Activated naive CD4-positive, alpha-beta T cell treated with anti-CD3 and anti-CD28 coated beads, Interleukin-2, amount 50 U/mL, for 24 hours (primary cell): Measurements from ENCODE around the gene AMOT.

Source experiments
- H3K27ac Mint-ChIP-seq: one replicate; pipeline ENCODE4 v1.8.0; 2021; ENCODE audit warnings: mild to moderate bottlenecking, mixed read lengths
- H3K27me3 Mint-ChIP-seq: one replicate; pipeline ENCODE4 v1.8.0; 2021; ENCODE audit warnings: mixed read lengths
- H3K36me3 Mint-ChIP-seq: one replicate; pipeline ENCODE4 v1.8.0; 2021; ENCODE audit warnings: mixed read lengths
- H3K4me1 Mint-ChIP-seq: one replicate; pipeline ENCODE4 v1.8.0; 2021; ENCODE audit warnings: mixed read lengths
- H3K4me3 Mint-ChIP-seq: one replicate; pipeline ENCODE4 v1.8.0; 2021; ENCODE audit warnings: mild to moderate bottlenecking, mixed read lengths
- H3K9me3 Mint-ChIP-seq: one replicate; pipeline ENCODE4 v1.8.0; 2021; ENCODE audit warnings: mixed read lengths

The AMOT gene

DNA sequence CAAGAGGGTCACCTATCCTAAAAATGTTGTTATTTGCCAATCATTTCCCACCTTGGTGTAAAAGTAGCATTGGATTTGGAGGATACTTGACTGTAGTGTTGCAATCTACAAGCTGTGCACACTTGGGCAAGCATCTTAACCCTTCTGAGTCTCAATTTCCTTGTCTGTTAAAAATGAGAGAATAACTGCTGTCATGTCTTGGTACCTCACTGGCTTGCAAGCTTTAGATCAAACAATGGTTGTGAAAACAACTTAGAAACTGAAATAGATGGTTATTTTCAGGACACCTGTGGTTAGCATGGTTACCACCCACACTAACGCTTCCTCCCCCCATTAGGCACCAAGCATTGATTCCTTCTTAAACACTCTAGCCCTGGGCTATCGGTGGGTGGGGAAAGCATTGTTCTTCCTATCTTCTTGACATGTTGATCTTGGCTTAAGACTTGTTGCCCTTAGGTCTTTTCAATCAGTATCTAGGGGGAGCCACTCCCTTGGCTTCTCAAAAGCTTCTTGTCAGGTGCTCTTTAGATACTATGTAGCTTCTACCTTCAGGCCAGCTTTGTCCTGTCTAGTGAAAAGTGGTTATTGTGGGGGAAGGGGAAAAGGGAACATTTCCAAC lies 10.6 kb upstream of the AMOT start:
- Mint-ChIP-seq H3K9me3 (no peaks in the 10 kb centered on the region), H3K4me3 (no peak overlapping the region), H3K36me3 (no peaks in the 10 kb centered on the region)

DNA sequence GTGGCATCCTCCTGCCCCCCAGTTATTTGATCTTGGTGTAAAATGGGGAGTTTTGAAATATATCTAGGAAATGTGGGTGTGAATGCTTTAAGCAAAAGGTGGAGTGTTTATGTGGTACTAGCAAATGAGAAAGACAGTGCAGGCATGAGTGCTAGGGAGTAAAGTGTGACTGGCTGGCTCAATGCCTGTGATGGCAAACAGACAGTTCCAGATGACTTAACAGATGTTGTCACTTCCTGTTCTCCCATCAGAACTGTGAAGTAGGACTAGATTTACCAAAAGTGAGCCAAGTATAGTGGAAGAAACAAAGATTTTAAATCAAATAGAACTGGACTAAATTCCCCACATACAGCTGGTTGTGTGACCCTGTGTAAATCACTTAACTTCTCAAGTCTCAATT lies 8.4 kb upstream of the AMOT start:
- Mint-ChIP-seq H3K4me1 (peaks cover 6% of the 10 kb centered on the region), H3K36me3 (no peaks in the 10 kb centered on the region), H3K27ac (no peak overlapping the region)

More for the DNA sequence above, 10.6 kb upstream of the AMOT start:
- Mint-ChIP-seq H3K27me3 (no peaks in the 10 kb centered on the region), H3K4me1 (peaks cover 6% of the 10 kb centered on the region), H3K27ac (peak overlapping the region; percentile 17)

DNA sequence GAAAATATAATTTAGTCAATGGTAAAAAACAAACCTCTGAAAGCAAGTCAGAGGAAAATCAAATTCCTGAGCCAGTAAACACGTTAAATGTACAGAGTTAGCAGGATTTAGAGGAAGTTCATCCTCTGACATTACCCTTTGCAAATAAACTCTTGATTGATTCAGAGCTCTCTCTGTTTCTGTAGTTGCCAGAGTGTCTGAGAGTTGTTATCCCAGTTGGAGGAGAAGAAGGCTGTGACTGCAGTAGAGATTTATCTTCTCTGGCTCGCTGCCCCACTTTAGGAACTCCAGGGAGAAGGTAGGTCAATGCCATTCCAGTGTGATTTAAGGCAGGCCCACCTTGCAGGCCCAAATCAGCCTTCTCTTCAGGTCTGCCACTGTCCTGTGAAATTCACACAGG lies 6.2 kb upstream of the AMOT start:
- Mint-ChIP-seq H3K36me3 (no peaks in the 10 kb centered on the region), H3K4me1 (peaks cover 6% of the 10 kb centered on the region), H3K4me3 (no peak overlapping the region), H3K27me3 (no peaks in the 10 kb centered on the region), H3K27ac (no peak overlapping the region), H3K9me3 (no peaks in the 10 kb centered on the region)

More for the DNA sequence above, 8.4 kb upstream of the AMOT start:
- Mint-ChIP-seq H3K27me3 (no peaks in the 10 kb centered on the region), H3K9me3 (no peaks in the 10 kb centered on the region), H3K4me3 (no peak overlapping the region)

DNA sequence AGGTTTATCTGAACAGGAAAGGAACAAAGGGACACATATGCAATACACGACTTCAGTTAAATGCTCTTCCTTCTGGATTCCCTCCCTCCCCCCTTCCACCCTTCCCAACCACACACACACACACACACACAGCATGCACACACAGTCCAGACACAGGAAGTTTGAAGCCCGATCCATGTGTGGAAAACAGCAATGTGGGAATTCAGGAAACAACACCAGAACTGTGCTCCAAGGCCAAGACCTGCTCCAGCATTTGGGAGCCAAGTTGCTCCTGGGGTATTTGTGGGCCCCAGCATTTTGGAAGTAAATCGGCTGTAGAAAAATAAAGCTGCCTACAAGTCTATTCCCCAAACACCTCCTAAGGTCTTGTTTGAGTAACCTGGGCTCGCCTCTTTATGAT lies 5.6 kb upstream of the AMOT start:
- H3K27ac Mint-ChIP-seq = no peak overlapping the region
- peaks cover 1% of the 10 kb centered on the region for H3K4me1 Mint-ChIP-seq

DNA sequence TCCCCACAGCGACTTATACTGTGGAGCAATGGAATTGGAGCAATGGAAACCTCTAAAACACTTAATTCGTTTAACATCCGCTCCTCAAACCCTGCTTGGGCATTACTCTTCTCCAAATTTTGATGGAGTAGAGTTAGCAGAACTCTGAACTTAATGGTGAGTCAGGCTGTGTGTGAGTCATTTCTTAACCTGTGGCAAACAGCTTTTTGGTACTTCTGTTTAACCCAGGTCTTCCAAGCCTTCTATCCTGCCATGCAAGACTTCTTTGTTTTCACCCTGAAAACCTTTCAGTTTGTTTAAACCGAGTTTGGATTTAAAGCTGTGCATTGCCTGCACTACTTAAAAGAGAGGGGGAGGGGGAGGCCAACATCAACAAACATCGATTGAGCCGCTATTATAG lies 3.6 kb upstream of the AMOT start:
- no peaks in the 10 kb centered on the region for H3K36me3 Mint-ChIP-seq
- H3K27ac Mint-ChIP-seq = no peak overlapping the region
- no peak overlapping the region for H3K4me3 Mint-ChIP-seq
- H3K27me3 Mint-ChIP-seq = no peaks in the 10 kb centered on the region
- H3K9me3 Mint-ChIP-seq = no peaks in the 10 kb centered on the region
- peaks cover 7% of the 10 kb centered on the region for H3K4me1 Mint-ChIP-seq

More for the DNA sequence above, 5.6 kb upstream of the AMOT start:
- H3K27me3 Mint-ChIP-seq = no peaks in the 10 kb centered on the region
- no peaks in the 10 kb centered on the region for H3K9me3 Mint-ChIP-seq
- no peaks in the 10 kb centered on the region for H3K36me3 Mint-ChIP-seq
- H3K4me3 Mint-ChIP-seq = no peak overlapping the region

DNA sequence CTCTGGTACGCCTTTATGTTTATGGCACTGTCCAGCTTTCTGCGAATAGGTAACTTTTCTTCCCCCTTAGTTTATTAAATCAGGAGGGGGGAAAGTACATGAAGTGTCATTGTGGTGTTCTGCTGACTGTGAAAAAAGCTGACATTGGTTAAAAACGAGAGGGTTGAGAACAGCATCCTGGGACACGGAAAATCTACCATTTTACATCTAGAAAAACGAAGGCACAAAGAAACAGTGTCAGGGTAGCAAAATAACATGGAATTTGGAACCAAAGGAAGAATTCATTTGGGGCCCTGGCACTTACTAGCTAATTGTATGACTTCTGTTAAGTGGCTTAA lies 1.2 kb upstream of the AMOT start:
- H3K27ac Mint-ChIP-seq = no peak overlapping the region
- peaks cover 7% of the 10 kb centered on the region for H3K4me1 Mint-ChIP-seq
- H3K9me3 Mint-ChIP-seq = no peaks in the 10 kb centered on the region
- peak overlapping the region; percentile 72 for H3K4me3 Mint-ChIP-seq
- no peaks in the 10 kb centered on the region for H3K36me3 Mint-ChIP-seq
- no peaks in the 10 kb centered on the region for H3K27me3 Mint-ChIP-seq

DNA sequence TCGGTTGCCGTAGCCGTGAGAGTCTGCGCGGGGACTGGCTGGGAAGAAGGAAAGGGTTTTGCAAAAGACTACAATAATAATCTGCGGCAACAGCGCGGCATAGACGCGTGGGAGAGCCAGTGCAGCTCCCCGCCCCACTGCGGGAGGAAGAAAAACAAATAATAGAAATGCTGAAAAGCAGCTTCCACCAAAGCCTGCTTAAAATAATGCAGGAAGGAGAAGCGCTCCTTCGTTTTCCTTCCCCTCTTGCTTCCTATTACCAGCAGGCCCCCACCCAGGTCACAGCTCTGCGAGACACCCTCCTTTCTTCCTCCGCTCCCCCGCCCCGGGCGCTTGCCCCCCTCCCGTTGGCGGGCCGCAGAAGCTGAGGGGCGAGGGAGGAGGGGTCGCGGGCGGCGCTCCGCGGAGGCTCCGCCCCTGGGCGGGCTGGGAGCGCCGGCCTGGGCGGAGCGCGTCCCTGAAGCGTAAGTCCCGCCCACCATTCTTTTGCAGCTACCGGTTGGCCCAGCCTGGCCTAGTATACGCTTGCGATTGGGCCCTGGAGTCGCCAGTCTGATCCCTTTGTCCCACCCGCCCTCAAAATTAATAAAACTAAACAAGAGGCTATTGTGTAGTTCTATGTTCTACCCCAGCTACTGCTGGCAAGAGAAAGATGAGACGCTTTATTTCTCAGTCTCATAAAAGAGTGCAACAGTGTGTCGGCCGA lies 636 bp upstream of the AMOT start:
- Mint-ChIP-seq H3K27ac (no peak overlapping the region), H3K4me1 (peaks cover 7% of the 10 kb centered on the region), H3K4me3 (peak overlapping the region; percentile 90), H3K36me3 (no peaks in the 10 kb centered on the region), H3K9me3 (no peaks in the 10 kb centered on the region), H3K27me3 (no peaks in the 10 kb centered on the region)

DNA sequence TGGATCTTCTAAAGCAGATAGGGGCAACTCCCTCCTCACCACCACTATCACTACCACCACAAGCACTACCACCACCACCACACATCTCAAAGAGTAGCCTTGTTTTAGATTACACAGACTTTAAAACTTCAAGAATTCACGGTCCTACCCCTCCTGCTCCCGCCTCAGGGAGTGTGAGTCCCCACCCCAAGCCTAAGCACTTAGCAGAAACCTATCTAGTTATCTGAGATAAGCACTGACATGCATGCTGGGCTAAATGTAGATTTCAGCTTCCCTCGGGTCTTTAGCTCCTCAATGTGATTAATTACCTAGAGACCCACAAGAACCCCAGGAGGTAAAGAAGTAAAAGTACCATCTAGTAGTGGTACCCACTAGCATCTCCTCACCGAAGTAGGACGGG lies 775 bp downstream of the AMOT start:
- no peaks in the 10 kb centered on the region for H3K27me3 Mint-ChIP-seq
- H3K4me3 Mint-ChIP-seq = peak overlapping the region; percentile 90
- peak overlapping the region; percentile 81 for H3K27ac Mint-ChIP-seq
- no peaks in the 10 kb centered on the region for H3K9me3 Mint-ChIP-seq
- H3K36me3 Mint-ChIP-seq = no peaks in the 10 kb centered on the region
- H3K4me1 Mint-ChIP-seq = peaks cover 7% of the 10 kb centered on the region

DNA sequence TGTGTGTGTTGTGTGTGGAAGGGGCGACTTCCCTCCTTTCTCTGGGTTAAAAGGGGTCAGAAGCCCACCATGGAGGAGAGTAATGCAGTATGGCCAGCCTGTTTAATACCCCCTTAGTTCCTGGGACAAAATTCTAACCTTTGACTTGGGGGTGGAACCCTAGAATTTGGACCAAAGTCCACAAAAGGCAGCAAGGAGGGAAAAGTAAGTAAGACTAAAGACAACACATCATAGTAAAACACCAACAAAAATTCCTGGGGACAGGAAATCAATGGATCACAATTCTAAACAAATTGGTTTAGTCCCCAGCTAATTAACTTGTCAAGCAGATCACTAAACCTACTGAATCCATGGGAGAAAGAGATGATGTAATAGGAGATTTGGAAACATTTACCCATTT lies 3.1 kb downstream of the AMOT start:
- Mint-ChIP-seq H3K4me3 (no peak overlapping the region), H3K4me1 (peaks cover 7% of the 10 kb centered on the region), H3K27ac (peak overlapping the region; percentile 62), H3K36me3 (no peaks in the 10 kb centered on the region), H3K9me3 (no peaks in the 10 kb centered on the region), H3K27me3 (no peaks in the 10 kb centered on the region)

DNA sequence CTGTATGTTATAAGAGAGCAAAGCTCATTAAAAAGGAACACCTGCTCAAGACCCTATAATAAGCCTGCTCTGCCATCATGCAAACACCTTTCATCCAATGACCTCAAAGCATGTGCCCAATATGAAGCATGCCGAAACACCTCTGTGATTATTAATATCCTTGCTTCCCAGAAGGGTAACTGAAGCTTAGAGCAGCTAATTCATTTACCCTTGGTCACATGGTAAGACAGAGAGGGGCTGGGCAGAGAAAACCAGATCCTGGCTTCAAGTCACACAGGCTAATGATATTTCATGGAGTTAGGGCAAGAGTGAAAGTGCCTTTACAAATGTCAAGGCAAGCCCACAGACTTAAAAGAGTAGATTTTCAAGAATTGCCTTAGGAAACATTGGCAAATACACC lies 5.6 kb downstream of the AMOT start:
- Mint-ChIP-seq H3K4me1 (peaks cover 5% of the 10 kb centered on the region), H3K27ac (no peak overlapping the region), H3K4me3 (no peak overlapping the region), H3K36me3 (no peaks in the 10 kb centered on the region), H3K27me3 (no peaks in the 10 kb centered on the region), H3K9me3 (no peaks in the 10 kb centered on the region)

DNA sequence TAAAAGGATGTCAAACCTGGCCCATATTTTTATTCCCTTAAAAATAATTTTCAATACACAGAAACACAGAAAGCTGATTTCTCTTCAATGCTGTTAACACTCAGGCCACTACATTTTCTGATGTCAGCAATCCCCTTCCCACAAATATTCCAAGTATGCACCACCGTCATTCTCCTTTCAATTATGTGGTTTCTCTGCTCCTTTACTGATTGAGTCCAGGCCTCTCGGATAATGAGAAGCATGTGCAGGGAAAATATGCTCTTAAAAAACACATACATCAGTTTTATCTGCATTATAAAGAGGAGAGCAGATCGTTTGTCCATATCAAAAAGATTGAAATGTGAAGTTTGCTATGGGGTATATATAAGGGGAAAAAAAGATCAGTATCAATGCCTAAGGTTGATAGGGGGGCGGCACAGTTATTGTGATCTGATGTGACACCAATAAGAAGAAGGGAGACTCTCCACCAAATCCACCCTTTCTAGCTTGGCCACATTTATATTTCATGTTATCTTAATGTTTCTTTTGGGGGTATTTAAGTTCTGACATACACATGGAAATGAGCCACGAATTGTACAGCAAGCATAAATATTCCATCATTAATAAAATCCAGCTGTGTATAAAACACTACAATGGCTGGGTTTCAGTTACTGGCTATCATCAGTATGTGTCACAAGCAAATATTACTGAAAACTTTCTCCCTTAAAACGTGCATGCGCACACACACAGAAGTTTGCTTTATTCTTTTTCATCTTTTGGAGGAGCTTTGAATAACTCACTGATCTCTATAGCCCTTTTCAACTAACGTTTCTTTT lies 6.4 kb downstream of the AMOT start:
- Mint-ChIP-seq H3K27me3 (no peaks in the 10 kb centered on the region), H3K4me1 (no peaks in the 10 kb centered on the region), H3K9me3 (no peaks in the 10 kb centered on the region), H3K4me3 (no peak overlapping the region), H3K27ac (no peak overlapping the region), H3K36me3 (no peaks in the 10 kb centered on the region)

DNA sequence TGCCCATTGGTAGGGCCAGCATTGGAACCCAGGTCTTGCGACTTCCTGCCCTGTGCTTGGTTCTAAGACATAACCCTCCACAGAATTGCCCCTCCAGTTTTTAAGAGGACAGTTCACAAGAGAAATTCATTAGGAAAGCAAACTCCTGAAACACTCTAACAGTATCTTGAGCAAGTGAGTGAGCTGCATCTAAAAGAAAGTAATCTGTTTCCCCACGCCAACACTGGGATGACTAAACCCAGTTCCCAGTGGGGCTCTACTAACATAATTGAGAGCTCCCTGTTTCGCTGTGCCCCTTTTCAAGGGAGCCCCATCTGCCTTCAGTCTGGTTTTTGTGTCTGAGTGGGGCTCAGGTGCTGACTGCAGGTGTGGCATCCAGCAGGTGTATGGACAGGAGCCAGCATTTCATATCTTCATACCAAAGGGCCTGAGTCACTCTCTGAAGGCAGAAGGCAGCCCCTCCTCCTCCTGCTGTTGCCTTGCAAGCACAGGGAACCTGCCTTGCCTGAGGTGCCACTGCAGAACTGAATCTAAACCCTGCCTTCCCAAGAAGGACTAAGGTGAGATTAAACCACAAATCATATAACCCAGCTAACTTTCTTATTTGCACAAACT lies 8.0 kb downstream of the AMOT start:
- Mint-ChIP-seq H3K9me3 (no peaks in the 10 kb centered on the region), H3K27ac (no peak overlapping the region), H3K4me3 (no peak overlapping the region), H3K4me1 (no peaks in the 10 kb centered on the region), H3K27me3 (no peaks in the 10 kb centered on the region), H3K36me3 (no peaks in the 10 kb centered on the region)

DNA sequence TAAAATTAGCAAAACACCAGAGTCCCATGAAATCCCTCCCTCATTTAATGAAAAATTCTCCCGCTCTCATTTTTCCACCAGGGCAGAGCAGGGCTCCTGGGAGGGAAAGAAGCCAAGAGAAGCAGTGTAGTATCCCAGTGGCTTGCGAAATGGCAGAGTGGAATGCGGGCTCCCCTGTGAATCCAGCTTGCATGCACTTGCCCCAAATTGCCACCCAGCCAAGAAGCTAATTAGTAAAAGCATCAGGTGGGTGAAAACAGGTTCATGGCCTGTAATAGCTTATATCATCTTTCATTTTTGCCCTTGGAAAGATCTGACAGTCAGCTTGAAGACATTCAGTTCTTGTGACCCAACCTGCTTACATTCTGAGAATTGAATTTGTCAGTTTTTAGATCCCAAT lies 10.1 kb downstream of the AMOT start:
- Mint-ChIP-seq H3K36me3 (no peaks in the 10 kb centered on the region), H3K4me3 (no peak overlapping the region), H3K9me3 (no peaks in the 10 kb centered on the region), H3K27ac (no peak overlapping the region), H3K27me3 (no peaks in the 10 kb centered on the region), H3K4me1 (no peaks in the 10 kb centered on the region)

DNA sequence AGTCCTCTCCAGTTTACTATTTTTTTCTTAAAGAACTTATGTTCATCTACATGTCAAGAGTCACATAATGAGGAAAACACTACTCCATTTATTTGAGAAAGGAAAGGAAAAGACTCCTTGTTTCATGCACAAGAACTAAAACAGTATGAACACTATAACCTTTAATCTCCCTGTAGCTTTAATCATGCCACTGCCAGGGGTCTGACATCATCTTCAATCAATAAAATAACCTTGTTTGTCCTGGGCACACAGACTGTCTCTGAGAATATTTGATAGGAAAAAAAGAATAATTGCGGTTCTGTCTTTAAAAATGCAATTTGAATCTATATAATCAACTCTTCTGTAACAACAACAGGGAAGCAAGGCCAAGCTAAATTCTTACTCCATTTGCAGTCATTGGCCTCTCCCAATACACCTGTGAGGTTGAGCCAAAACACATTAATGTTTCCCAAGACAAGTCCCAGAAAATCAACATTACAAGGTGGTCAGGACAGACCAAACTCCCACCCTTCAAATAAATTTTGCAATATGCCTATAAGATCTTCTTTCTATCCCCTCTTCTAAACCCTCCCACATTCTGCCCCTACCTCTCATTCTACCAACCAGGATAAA lies 13.2 kb downstream of the AMOT start:
- no peak overlapping the region for H3K27ac Mint-ChIP-seq
- H3K4me1 Mint-ChIP-seq = no peaks in the 10 kb centered on the region
- H3K27me3 Mint-ChIP-seq = no peaks in the 10 kb centered on the region
- no peaks in the 10 kb centered on the region for H3K9me3 Mint-ChIP-seq
- H3K4me3 Mint-ChIP-seq = no peak overlapping the region
- no peaks in the 10 kb centered on the region for H3K36me3 Mint-ChIP-seq

DNA sequence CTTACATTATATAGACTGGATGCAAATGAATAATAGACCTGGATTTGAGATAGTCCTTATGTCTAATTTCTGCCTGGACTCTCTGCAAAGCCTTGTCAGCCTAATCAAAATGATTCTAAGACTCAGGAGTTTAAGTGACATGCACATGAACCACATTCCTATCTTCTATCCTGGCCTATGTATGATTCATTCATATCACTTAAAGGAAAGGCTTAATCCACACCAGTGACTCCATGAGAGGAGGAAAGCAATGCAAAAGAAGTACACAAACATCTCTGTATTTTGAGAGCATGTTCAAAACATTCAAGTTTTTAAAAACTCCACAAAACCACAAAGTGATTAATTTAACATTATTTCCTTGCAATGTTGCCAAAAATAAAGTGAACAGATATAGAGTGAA lies 14.6 kb downstream of the AMOT start:
- H3K27me3 Mint-ChIP-seq = no peaks in the 10 kb centered on the region
- H3K4me3 Mint-ChIP-seq = no peak overlapping the region
- no peaks in the 10 kb centered on the region for H3K9me3 Mint-ChIP-seq
- H3K4me1 Mint-ChIP-seq = no peaks in the 10 kb centered on the region
- no peak overlapping the region for H3K27ac Mint-ChIP-seq
- H3K36me3 Mint-ChIP-seq = no peaks in the 10 kb centered on the region
